ENCODE data around the gene MEP1A.
"Not testable (repeated sequence)": the region's sequence is repeated elsewhere in the genome, so short reads cannot be mapped to it uniquely, and the experiment has no call there.

DNA sequence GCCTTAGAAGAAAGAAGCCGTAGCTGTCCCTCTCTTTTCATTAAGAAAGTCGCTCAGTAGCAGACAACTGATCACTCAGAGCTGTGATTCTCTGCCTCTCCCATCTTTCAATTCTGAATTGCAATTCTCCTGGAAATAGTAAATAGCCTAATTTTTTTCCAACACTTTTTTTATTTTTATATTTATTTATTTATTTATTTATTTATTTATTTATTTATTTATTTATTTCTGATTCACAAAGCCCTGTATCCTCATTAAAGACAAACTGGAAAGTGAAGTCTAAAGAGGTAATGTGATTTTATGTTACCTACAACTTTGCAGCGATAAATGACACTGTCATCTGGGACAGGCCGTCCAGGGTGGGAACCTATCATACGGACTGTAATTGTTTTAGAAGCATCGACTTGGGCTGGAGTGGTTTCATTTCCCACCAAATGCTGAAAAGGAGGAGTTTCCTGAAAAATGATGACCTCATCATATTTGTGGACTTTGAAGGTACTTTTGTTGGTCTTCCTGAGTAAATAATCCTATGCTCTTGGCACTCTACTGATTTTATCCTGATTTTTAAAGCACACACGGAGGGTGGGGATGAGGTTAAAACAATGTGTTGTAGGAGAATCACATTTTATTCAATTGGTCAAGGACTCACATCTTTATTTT lies 41.2 kb downstream of the MEP1A start:
- TF ChIP-seq, protein P1, sequence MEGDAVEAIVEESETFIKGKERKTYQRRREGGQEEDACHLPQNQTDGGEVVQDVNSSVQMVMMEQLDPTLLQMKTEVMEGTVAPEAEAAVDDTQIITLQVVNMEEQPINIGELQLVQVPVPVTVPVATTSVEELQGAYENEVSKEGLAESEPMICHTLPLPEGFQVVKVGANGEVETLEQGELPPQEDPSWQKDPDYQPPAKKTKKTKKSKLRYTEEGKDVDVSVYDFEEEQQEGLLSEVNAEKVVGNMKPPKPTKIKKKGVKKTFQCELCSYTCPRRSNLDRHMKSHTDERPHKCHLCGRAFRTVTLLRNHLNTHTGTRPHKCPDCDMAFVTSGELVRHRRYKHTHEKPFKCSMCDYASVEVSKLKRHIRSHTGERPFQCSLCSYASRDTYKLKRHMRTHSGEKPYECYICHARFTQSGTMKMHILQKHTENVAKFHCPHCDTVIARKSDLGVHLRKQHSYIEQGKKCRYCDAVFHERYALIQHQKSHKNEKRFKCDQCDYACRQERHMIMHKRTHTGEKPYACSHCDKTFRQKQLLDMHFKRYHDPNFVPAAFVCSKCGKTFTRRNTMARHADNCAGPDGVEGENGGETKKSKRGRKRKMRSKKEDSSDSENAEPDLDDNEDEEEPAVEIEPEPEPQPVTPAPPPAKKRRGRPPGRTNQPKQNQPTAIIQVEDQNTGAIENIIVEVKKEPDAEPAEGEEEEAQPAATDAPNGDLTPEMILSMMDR (IDR thresholded peaks at IDR 0.05; ENCODE audit: extremely low read depth in 1 of 2, insufficient read depth in 1 of 2, low read depth in 1 of 2, low read length in 2 of 2), result not testable (repeated sequence)
- not testable (repeated sequence) for TF ChIP-seq JUN (IDR thresholded peaks at IDR 0.05; ENCODE audit: borderline replicate concordance, insufficient read depth, insufficient read length, low read depth); EZH2 (IDR thresholded peaks at IDR 0.05; ENCODE audit: borderline replicate concordance, low read depth, low read length, severe bottlenecking); POLR2A (IDR thresholded peaks at IDR 0.05; ENCODE audit: low read depth, low read length); MYC (IDR thresholded peaks at IDR 0.05; ENCODE audit: low read depth, low read length)
- TF ChIP-seq, protein P2, sequence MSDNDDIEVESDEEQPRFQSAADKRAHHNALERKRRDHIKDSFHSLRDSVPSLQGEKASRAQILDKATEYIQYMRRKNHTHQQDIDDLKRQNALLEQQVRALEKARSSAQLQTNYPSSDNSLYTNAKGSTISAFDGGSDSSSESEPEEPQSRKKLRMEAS (IDR thresholded peaks at IDR 0.05; ENCODE audit: insufficient read depth, insufficient read length), result not testable (repeated sequence)

Measured in endothelial cell of umbilical vein (primary cell).